IMR-90 (cell line): ENCODE data around the gene XPR1.

Experiments used
- MAZ ChIP-seq: IDR thresholded peaks from 2 replicates; pipeline ENCODE4 v1.6.1; 2012; ENCODE audit warnings: low read depth, mild to moderate bottlenecking, low read length, improper control_type of control experiment, moderate library complexity, borderline replicate concordance
- POLR2A ChIP-seq: IDR thresholded peaks from 2 replicates; pipeline ENCODE4 v1.6.1; 2012; ENCODE audit warnings: mild to moderate bottlenecking, low read depth, low read length
- USF2 ChIP-seq: fragments of 150-350 bp; IDR thresholded peaks from 2 replicates; pipeline ENCODE4 v1.6.1; 2017; ENCODE audit warnings: mild to moderate bottlenecking, antibody characterized with exemption, low read length, low read depth
- TF ChIP-seq, protein P1 (sequence below): conservative IDR thresholded peaks from 2 replicates; pipeline ENCODE4 v1.5.1; 2012; ENCODE audit warnings: mild to moderate bottlenecking, low read depth, low read length, improper control_type of control experiment

DNA sequence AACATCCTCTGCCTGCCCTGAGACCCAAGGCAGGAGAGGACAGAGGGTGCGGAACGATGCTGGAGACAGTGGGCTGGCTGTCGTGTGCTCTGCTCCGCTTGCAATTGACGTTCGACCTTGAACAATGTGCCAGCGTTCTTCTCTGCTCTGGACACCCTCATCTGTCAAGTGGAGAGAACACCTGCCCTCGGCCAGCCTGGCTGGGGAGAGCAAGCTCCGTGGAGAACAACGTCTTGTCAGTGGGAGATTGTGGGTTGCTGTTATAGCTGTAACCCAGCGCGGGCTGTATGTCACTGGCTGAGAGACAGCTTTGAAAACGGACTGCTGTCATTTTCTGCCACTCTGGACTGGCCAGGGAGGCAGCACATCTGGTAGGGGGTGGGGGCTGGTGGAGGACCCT is 295.5 kb downstream of the XPR1 start:
- TF ChIP-seq, protein P1, sequence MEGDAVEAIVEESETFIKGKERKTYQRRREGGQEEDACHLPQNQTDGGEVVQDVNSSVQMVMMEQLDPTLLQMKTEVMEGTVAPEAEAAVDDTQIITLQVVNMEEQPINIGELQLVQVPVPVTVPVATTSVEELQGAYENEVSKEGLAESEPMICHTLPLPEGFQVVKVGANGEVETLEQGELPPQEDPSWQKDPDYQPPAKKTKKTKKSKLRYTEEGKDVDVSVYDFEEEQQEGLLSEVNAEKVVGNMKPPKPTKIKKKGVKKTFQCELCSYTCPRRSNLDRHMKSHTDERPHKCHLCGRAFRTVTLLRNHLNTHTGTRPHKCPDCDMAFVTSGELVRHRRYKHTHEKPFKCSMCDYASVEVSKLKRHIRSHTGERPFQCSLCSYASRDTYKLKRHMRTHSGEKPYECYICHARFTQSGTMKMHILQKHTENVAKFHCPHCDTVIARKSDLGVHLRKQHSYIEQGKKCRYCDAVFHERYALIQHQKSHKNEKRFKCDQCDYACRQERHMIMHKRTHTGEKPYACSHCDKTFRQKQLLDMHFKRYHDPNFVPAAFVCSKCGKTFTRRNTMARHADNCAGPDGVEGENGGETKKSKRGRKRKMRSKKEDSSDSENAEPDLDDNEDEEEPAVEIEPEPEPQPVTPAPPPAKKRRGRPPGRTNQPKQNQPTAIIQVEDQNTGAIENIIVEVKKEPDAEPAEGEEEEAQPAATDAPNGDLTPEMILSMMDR = no peak
- TF ChIP-seq POLR2A (no peak), MAZ (no peak), USF2 (no peak)
